Left cardiac atrium (tissue), 4 donors: ENCODE measurements around the gene HEBP1. TPM values are rescaled to one million over a fixed set of nuclear protein-coding genes. Genes with fewer than 3 reads are reported as not detected.

Experiments used
- ATAC-seq, 2 donors: fragments of 200-7000 bp; cut with Tn5 transposase; one replicate each; pipeline ENCODE4 v1.9.1; 2020; ENCODE audit warnings: mild to moderate bottlenecking in 2 of 2, moderate library complexity in 2 of 2
- DNase-seq: peaks from one replicate; pipeline ENCODE4 v3.0.0-alpha.2; 2020
- intact Hi-C, 2 donors: fragments of 100-400 bp; cut with DNase I; formaldehyde crosslinking; loops; one replicate each; pipeline versions ENCODE4 v1.14.1 to v1.15.1; 2022 to 2023
- total RNA-seq, 2 donors: library from RNA; stranded (reverse); fragmentation: NEBNext Ultra II Directional; extraction: Animal tissue kit (Norgen Biotek cat#: 25700); gene quantifications; one replicate each; pipeline ENCODE4 v1.2.1, GENCODE V29; 2021
- donor health status: DM: no; HTN: yes; CAD: no.
- donor health status: DM: no; HTN: yes; CAD: no; lungs with severe emphysema.
- donor health status: DM: yes; HTN: yes; CAD: no.
- donor health status: Dilated cardiomyopathy.

Gene HEBP1
- total RNA-seq, 2 donors from 2014 or later: 57.5 to 65.1 TPM

DNA sequence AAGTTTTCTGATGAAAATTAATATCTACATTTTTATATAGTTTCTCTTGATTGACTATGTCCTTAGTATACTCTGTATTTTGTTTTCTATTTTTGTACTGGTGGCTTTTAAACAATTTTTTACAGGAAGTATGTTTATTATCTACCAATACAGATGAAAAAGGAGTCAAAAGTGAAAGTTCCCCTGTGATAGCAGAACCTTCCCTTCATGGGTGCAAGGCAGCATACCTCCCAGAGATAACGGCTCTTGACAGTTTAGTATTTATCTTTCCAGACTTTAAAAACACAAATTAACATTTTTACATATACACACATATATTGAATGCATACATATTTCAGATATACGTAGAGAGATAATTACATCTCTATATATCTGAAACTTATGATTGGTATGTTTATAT lies 27.0 kb upstream of the HEBP1 start:
- ATAC-seq (no peak), DNase-seq (no peak)
- intact Hi-C loops: no loop called here

- DNase-seq (no peak), ATAC-seq (no peak)
- intact Hi-C loops: no loop called here
These were observed 26.2 kb upstream of the HEBP1 start for GRCh38 chr12:13026286-13026685.

DNA sequence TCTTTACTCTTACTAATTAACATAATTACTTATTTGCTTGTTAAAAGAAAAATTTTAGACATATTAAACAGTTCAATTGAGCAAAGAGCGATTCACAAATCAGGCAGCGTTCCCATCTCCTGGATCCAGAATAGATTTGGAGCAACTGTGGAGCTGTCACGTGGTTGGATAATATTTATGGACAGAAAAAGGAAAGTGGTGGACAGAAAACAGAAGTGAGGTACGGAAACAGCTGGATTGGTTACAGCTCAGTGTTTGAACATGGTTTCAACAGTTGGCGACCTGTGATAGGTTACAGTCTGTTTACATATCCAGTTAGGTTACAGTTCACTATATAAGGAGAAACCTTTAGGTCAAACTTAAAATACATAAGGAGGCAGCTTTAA lies 24.5 kb upstream of the HEBP1 start:
- DNase-seq (no peak), ATAC-seq (no peak)
- intact Hi-C loops: no loop called here

DNA sequence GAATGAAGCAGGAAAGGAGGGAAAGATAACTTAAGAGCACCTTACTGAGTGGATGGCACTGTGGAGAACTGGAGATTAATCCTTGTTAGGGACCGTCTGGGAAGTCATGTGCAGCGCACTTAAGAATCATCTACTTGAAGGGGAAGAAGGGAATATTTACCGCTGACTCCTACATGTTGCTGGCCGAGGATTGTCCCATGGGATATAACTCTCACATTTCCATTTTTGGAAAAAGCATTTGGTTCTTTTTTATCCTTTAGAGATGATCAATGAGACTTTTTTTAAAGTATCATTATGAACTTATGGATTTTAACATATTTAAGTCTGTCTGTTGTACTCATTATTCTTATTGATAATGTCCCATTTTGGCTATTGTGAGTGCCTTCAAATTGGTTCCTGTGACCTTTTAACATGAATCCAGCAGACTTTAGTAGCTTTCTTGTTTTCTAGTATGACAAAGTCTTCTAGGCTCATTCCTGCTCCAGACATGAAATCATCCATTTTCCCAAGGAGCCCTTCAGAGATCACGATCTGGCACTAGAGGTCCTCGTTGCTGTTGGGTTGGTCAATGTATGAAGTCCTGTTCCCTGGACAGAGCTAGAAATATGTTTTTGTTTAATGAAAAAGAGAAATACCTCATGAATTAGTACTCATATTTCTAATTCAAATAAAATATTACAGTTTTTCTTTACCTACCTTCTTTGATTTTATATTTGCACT lies 23.9 kb upstream of the HEBP1 start:
- peak in 1 of 2 donors; percentile 84 for ATAC-seq
- DNase-seq: no peak
- intact Hi-C loops: no loop called here

GRCh38 chr12:13022851-13023271 lies 22.8 kb upstream of the HEBP1 start:
- no peak for DNase-seq
- intact Hi-C loops: no loop called here
- peak in 1 of 2 donors; percentile 59 for ATAC-seq

GRCh38 chr12:13011098-13011497 lies 11.0 kb upstream of the HEBP1 start:
- intact Hi-C loops: no loop called here
- DNase-seq (no peak), ATAC-seq (no peak)

GRCh38 chr12:13008741-13009380 lies 8.8 kb upstream of the HEBP1 start:
- intact Hi-C loops: loop anchor here in 1 of 2 donors (10.0 kb wide), 1 partner anchor 86 kb away; no protein-coding TSS in a partner anchor
- no peak for ATAC-seq
- DNase-seq: no peak

DNA sequence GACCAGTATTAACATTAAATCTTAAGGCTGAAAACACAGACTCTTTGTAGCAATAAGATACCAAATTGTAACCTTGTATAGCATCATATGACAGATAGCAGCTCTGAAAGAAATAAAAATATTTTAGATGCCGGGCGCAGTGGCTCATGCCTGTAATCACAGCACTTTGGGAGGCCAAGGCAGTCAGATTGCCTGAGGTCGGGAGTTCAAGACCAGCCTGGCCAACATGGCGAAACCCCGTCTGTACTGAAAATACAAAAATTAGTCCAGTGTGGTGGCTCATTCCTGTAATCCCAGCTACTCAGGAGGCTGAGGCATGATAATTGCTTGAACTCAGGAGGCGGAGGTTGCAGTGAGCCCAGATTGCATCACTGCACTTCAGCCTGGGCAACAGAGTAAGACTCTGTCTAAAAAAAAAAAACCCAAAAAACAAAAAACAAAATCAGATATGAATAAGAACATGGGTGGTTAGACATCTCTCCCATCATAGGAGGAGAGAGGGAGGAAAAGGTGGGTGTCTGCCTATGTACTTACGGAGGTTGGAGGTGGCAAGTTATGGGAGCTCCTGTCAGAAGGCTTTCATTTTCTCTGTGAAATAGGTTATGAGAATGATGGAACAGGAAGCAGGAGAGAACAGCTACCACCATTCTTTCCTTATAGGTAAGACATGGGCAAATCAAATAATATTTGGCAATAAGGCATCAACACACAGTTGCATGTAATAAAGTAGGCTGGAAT lies 7.6 kb upstream of the HEBP1 start:
- ATAC-seq: no peak
- intact Hi-C loops: loop anchor here in 1 of 2 donors (10.0 kb wide), 1 partner anchor 87 kb away; no protein-coding TSS in a partner anchor
- DNase-seq: no peak

GRCh38 chr12:13005649-13006048 lies 5.6 kb upstream of the HEBP1 start:
- ATAC-seq (no peak), DNase-seq (no peak)
- intact Hi-C loops: loop anchor here in 1 of 2 donors (10.0 kb wide), 1 partner anchor 89 kb away; no protein-coding TSS in a partner anchor

DNA sequence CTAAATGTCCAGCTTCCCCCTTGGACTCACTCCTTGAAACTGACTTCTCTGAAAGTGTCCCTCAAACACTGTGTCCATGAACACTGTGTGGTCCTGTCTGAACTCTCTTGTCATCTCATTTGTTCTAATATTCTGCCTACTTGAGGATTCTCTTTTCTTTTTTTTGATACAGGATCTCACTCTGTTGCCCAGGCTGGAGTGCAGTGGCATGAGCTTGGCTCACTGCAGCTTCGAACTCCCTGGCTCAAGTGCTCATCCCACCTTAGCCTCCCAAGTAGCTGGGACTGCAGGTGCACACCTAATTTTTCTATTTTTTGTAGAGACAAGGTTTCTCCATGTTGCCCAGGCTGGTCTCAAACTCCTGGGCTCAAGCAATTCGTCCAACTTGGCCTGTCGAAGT lies 4.9 kb upstream of the HEBP1 start:
- intact Hi-C loops: loop anchor here in 1 of 2 donors (5.0 to 10.0 kb wide), 2 partner anchors 90 to 207 kb away; no protein-coding TSS in a partner anchor
- DNase-seq: no peak
- no peak for ATAC-seq

- intact Hi-C loops: loop anchor here in 1 of 2 donors (5.0 to 10.0 kb wide), 2 partner anchors 90 to 208 kb away; no protein-coding TSS in a partner anchor
- no peak for ATAC-seq
- DNase-seq: no peak
These were observed 4.3 kb upstream of the HEBP1 start for GRCh38 chr12:13004361-13004760.

- DNase-seq: no peak
- intact Hi-C loops: loop anchor here in 1 of 2 donors (5.0 to 10.0 kb wide), 2 partner anchors 92 to 210 kb away; no protein-coding TSS in a partner anchor
These were observed 2.4 kb upstream of the HEBP1 start for GRCh38 chr12:13002301-13003097.

GRCh38 chr12:13001775-13002040 lies 1.6 kb upstream of the HEBP1 start:
- ATAC-seq: no peak
- intact Hi-C loops: loop anchor here in 1 of 2 donors (5.0 to 10.0 kb wide), 2 partner anchors 93 to 211 kb away; no protein-coding TSS in a partner anchor
- no peak for DNase-seq

More at GRCh38 chr12:13002301-13003097, 2.4 kb upstream of the HEBP1 start:
- ATAC-seq: no peak

DNA sequence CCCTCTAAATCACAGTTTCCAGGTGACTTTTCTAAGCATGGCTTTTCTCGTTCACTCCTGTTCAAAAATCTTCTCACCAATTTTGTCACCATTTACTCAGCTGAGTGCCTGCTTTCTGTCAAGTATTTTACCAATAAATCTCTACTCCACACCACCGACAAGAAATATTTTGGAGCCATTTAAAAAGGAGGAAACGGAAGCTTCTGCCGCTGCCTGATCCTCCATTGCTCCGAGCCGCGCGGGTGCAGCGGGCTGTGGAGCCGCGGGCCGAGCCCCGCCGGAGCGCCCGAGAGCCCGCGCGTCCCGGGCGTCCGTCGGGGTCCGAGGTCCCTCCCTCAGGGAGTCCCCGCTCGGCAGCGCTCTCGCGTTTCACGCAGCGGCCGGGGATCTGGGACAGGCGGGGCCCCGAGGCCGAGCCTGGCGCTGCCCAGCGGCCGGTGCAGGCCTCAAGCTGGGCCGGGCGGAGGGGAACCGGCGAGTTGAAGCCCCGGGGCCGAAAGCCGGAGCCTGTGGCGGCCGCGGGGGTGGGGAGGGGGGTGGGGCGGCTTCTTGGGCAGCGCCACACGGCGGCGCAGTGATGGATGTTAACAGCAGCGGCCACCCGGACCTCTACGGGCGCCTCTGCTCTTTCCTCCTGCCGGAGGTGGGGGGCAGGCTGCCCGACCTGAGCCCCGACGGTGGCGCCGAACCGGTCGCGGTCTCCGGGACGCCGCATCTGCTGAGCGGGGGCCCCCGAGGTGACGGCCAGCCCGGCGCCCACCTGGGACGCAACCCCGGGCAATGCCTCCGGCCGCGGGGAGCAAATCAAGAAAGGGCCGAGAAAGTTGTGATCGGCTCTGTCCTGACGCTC lies 1.1 kb upstream of the HEBP1 start:
- peak; percentile 42 to 58 for ATAC-seq
- intact Hi-C loops: loop anchor here in 1 of 2 donors (5.0 to 10.0 kb wide), 2 partner anchors 94 to 211 kb away; no protein-coding TSS in a partner anchor
- DNase-seq: peak; percentile 72

GRCh38 chr12:13000616-13000924 lies 505 bp upstream of the HEBP1 start:
- ATAC-seq: peak; percentile 25 to 46
- intact Hi-C loops: loop anchor here in 1 of 2 donors (5.0 to 10.0 kb wide), 2 partner anchors 94 to 212 kb away; no protein-coding TSS in a partner anchor
- DNase-seq: peak; percentile 56

DNA sequence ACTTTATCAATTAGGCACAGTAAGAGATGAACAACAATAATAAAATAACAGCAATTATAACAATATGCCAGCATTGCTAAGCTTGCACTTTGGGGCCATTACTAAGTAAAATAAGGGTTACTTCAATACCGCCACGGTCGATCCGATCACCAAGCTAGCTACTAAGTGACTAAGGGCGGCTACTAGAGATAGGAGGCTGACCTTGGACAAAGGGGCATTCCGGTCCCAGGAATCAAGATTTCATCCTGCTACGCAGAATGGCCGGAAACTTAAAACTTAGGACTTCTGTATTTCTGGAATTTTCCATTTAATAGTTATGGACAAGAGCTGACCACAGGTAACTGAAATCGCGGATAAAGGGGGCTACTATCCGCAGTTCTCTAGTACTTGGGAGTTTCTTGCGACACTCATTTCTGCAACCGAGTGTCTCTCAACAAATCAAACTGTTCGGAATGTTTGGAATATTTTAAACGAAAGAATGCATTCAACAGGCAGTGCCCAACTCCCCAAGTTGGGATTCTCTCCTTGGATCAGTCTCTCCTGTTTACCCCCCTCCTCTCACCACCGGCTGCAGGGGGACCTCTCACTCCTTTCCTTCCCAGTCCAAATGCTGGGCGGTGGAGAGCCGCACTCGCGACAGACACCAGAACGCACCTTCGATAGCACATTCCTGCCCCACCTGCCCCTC lies 650 bp downstream of the HEBP1 start:
- no peak for DNase-seq
- ATAC-seq: peak; percentile 3 to 5
- intact Hi-C loops: no loop called here

DNA sequence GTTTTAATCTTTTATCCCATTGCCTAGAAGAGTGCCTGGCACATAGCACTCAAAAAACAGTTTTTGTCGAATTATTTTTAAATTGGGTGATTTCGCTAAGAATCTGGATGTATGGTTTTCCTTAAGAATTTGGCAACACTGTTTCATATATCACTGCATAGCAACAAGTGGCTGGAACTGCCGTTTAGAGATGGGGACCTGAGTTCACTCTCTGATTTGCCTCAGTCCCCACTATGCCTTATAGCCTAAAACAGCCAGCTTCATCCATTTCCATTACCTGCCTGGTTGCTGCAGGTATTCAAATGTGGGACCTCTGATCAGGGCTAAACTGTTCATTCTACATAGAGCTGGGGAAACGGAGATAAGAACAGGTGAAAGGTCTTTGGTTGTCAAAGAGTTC lies 1.8 kb downstream of the HEBP1 start:
- DNase-seq: no peak
- no peak for ATAC-seq
- intact Hi-C loops: no loop called here

GRCh38 chr12:12997734-12998133 lies 2.3 kb downstream of the HEBP1 start:
- ATAC-seq: no peak
- intact Hi-C loops: no loop called here
- DNase-seq: no peak
